GM21723 (cell line): ENCODE results near the gene ZNF83.
"Not testable (repeated sequence)": the region's sequence is repeated elsewhere in the genome, so short reads cannot be mapped to it uniquely, and the experiment has no call there.

Experiments
- ATAC-seq: cut with Tn5 transposase; IDR thresholded peaks from one replicate; pipeline ENCODE4 v1.9.1; 2021; ENCODE audit warnings: mild to moderate bottlenecking, moderate library complexity; ENCODE audit not compliant: unreplicated experiment

The ZNF83 gene

GRCh38 chr19:52570000-52570861 lies 67.9 kb downstream of the ZNF83 start, which contains the start of gene ZNF701:
Gene ZNF701, plus strand, starts transcription at chr19:52570287. Its CDS starts 3,861 bp downstream, at chr19:52574148.
- ATAC-seq = peak; percentile 93

- ATAC-seq = not testable (repeated sequence)
Observed at GRCh38 chr19:52569638-52569999, 68.5 kb downstream of the ZNF83 start.

- ATAC-seq = no peak
Observed at GRCh38 chr19:52567921-52568320, 70.2 kb downstream of the ZNF83 start.

DNA sequence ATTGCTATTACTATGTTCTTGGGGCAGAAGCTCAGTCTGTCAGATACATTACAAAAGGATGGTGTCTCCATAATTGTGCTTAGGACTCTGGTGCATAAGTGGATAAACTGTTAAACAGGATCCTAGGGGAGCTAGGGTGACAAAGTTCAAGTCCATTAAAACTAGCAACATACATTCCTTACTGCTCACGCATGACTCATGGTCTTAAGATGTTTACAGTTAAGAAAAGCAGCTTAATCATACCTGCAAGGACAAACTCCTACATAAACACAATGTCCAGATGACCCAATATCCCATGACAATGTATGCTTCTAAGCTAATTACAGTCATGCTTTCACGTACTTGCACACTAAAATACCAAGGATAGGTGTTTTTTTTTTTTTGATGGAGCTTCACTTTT lies 71.6 kb downstream of the ZNF83 start:
- ATAC-seq = no peak

DNA sequence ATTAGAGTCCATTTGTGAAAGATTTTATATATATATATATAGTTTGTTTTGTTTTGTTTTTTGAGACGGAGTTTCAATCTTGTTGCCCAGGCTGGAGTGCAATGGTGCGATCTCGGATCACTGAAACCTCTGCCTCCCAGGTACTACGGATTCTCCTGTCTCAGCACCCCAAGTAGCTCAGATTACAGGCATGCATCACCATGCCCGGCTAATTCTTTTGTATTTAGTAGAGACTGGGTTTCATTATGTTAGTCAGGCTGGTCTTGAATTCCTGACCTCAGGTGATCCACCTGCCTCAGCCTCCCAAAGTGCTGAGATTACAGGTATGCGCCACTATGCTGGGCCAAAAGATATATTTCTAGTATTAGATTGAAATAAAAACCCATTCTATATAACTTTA lies 72.0 kb downstream of the ZNF83 start:
- no peak for ATAC-seq
